Breast epithelium (tissue), 3 donors: ENCODE data around the gene TPCN2.

Experiments used
- CTCF ChIP-seq, 3 donors: fragments of 450-650 bp; IDR thresholded peaks; one replicate each; pipeline ENCODE4 v1.5.1; 2016 to 2017; ENCODE audit warnings: antibody characterized with exemption in 3 of 3, mild to moderate bottlenecking in 3 of 3, moderate library complexity in 3 of 3
- POLR2A ChIP-seq: fragments of 450-650 bp; IDR thresholded peaks from one replicate; pipeline ENCODE4 v1.6.1; 2016; ENCODE audit warnings: antibody characterized with exemption, mild to moderate bottlenecking, moderate library complexity
- POLR2AphosphoS5 ChIP-seq, 3 donors: sonication (generic); formaldehyde crosslinking; IDR thresholded peaks; one replicate each; pipeline ENCODE4 v1.6.1; 2017; ENCODE audit warnings: antibody characterized with exemption in 3 of 3

- TF ChIP-seq CTCF (IDR thresholded peaks at IDR 0.05) (no peak), POLR2AphosphoS5 (IDR thresholded peaks at IDR 0.05) (no peak), POLR2A (no peak)
Measured at GRCh38 chr11:69158301-69159149, 109.8 kb downstream of the TPCN2 start.
